NT2/D1 (cell line): ENCODE data around the gene TUBA1C.
"Not testable (repeated sequence)": the region's sequence is repeated elsewhere in the genome, so short reads cannot be mapped to it uniquely, and the experiment has no call there.

Experiments used
- DNase-seq: peaks from one replicate; pipeline ENCODE4 v3.0.0-alpha.2; 2011; ENCODE audit warnings: low read depth, low spot score
- H3K27me3 ChIP-seq: 2 replicates; pipeline ENCODE4 v1.6.0; 2011; ENCODE audit warnings: mild to moderate bottlenecking; ENCODE audit not compliant: insufficient read length, insufficient read depth
- H3K36me3 ChIP-seq: 2 replicates; pipeline ENCODE4 v1.6.1; 2011; ENCODE audit warnings: mild to moderate bottlenecking, low read length, mixed read lengths; ENCODE audit not compliant: insufficient read depth, insufficient read length
- H3K4me1 ChIP-seq: 2 replicates; pipeline ENCODE4 v1.5.1; 2011; ENCODE audit not compliant: insufficient read depth, insufficient read length
- H3K4me3 ChIP-seq: 2 replicates; pipeline ENCODE4 v1.5.1; 2011; ENCODE audit warnings: low read depth; ENCODE audit not compliant: insufficient read length
- H3K9ac ChIP-seq: 2 replicates; pipeline ENCODE4 v1.6.0; 2011; ENCODE audit warnings: low read depth; ENCODE audit not compliant: insufficient read length
- H3K9me3 ChIP-seq: 2 replicates; pipeline ENCODE4 v1.5.1; 2011; ENCODE audit warnings: mild to moderate bottlenecking, low read length; ENCODE audit not compliant: insufficient read depth
- SUZ12 ChIP-seq: IDR thresholded peaks from 2 replicates; pipeline ENCODE4 v1.6.1; 2011; ENCODE audit not compliant: insufficient read length, insufficient read depth; ENCODE audit errors: extremely low read depth
- YY1 ChIP-seq: IDR thresholded peaks from 2 replicates; pipeline ENCODE4 v1.6.1; 2011; ENCODE audit not compliant: insufficient read length, insufficient read depth
- ZNF274 ChIP-seq: IDR thresholded peaks from 2 replicates; pipeline ENCODE4 v1.6.1; 2011; ENCODE audit warnings: mild to moderate bottlenecking, low read depth, low read length

TUBA1C gene

GRCh38 chr12:49277466-49277865, 12.6 kb downstream of the TUBA1C start:
- Histone ChIP-seq H3K9ac (no peak overlapping the region), H3K9me3 (no peaks in the 10 kb centered on the region), H3K36me3 (peaks cover 18% of the 10 kb centered on the region), H3K4me3 (no peak overlapping the region), H3K4me1 (peaks cover 13% of the 10 kb centered on the region), H3K27me3 (no peaks in the 10 kb centered on the region)
- TF ChIP-seq SUZ12, result no peak
- TF ChIP-seq ZNF274, result no peak
- TF ChIP-seq YY1, result no peak
- DNase-seq, result no peak

GRCh38 chr12:49279706-49280159, 14.9 kb downstream of the TUBA1C start:
- Histone ChIP-seq H3K36me3 (peaks cover 2% of the 10 kb centered on the region), H3K9me3 (peaks cover 9% of the 10 kb centered on the region; the same call in 1 of the 2 replicates), H3K4me3 (no peak overlapping the region), H3K27me3 (no peaks in the 10 kb centered on the region), H3K9ac (no peak overlapping the region), H3K4me1 (peaks cover 17% of the 10 kb centered on the region)
- TF ChIP-seq ZNF274 (no peak), SUZ12 (no peak), YY1 (no peak)
- no peak for DNase-seq

GRCh38 chr12:49280545-49280944, 15.7 kb downstream of the TUBA1C start:
- not testable (repeated sequence) for H3K4me3 ChIP-seq, DNase-seq, H3K36me3 ChIP-seq, H3K27me3 ChIP-seq, H3K9me3 ChIP-seq, H3K9ac ChIP-seq
- peaks cover 17% of the 10 kb centered on the region for H3K4me1 ChIP-seq

GRCh38 chr12:49282302-49282701, 17.4 kb downstream of the TUBA1C start:
- no peak for DNase-seq
- Histone ChIP-seq H3K9ac (peak overlapping the region; percentile 45), H3K4me1 (peaks cover 14% of the 10 kb centered on the region), H3K36me3 (no peaks in the 10 kb centered on the region), H3K9me3 (peaks cover 9% of the 10 kb centered on the region; the same call in 1 of the 2 replicates), H3K4me3 (no peak overlapping the region), H3K27me3 (no peaks in the 10 kb centered on the region)
- TF ChIP-seq ZNF274 (no peak), SUZ12 (no peak), YY1 (no peak)

- H3K9me3 ChIP-seq, H3K4me3 ChIP-seq, H3K27me3 ChIP-seq, H3K36me3 ChIP-seq, DNase-seq: not testable (repeated sequence)
- H3K9ac ChIP-seq, result peak overlapping the region; percentile 26
- peaks cover 14% of the 10 kb centered on the region for H3K4me1 ChIP-seq
Observed at GRCh38 chr12:49282740-49283375, 18.0 kb downstream of the TUBA1C start.

- H3K9ac ChIP-seq, result peak overlapping the region; percentile 53
- TF ChIP-seq SUZ12, result no peak
- TF ChIP-seq YY1, result no peak
- no peak for TF ChIP-seq ZNF274
- H3K36me3 ChIP-seq, result no peaks in the 10 kb centered on the region
- peaks cover 9% of the 10 kb centered on the region; the same call in 1 of the 2 replicates for H3K9me3 ChIP-seq
- no peak overlapping the region for H3K4me3 ChIP-seq
- no peak for DNase-seq
- H3K4me1 ChIP-seq, result peaks cover 15% of the 10 kb centered on the region
- no peaks in the 10 kb centered on the region for H3K27me3 ChIP-seq
Observed at GRCh38 chr12:49283541-49284429, 18.9 kb downstream of the TUBA1C start.

- Histone ChIP-seq H3K36me3 (no peaks in the 10 kb centered on the region), H3K27me3 (no peaks in the 10 kb centered on the region), H3K9me3 (peaks cover 9% of the 10 kb centered on the region; the same call in 1 of the 2 replicates), H3K4me1 (peaks cover 15% of the 10 kb centered on the region), H3K4me3 (no peak overlapping the region), H3K9ac (no peak overlapping the region)
- no peak for DNase-seq
- TF ChIP-seq YY1 (no peak), ZNF274 (no peak), SUZ12 (no peak)
Observed at GRCh38 chr12:49284672-49285071, 19.8 kb downstream of the TUBA1C start.
